Calu3 (cell line): ENCODE data around the gene MEN1. TPM values are rescaled to one million over a fixed set of nuclear protein-coding genes. Genes with fewer than 3 reads are reported as not detected.

ENCODE experiments used
- BruUV-seq: library from RNA; stranded (reverse); fragments of 400-500 nt; replicated peaks from 2 replicates; lab custom pipeline; 2021; lab: Mats Ljungman, UMichigan
- CTCF ChIA-PET: fragments of 300-600 bp; sonication (Branson Sonifier 250); formaldehyde crosslinking; loops from one replicate; lab custom pipeline; 2022; ENCODE audit warnings: antibody characterized with exemption; lab: Charles Lee
- DNase-seq: peaks from one replicate; pipeline ENCODE4 v3.0.0; 2022
- H3K27ac Mint-ChIP-seq: one replicate; pipeline ENCODE4 v1.8.0; 2022; ENCODE audit warnings: mixed read lengths; ENCODE audit not compliant: unreplicated experiment
- H3K27me3 Mint-ChIP-seq: one replicate; pipeline ENCODE4 v1.8.0; 2022; ENCODE audit warnings: mixed read lengths; ENCODE audit not compliant: unreplicated experiment
- H3K36me3 Mint-ChIP-seq: one replicate; pipeline ENCODE4 v1.8.0; 2022; ENCODE audit warnings: mild to moderate bottlenecking, moderate library complexity, mixed read lengths; ENCODE audit not compliant: insufficient read depth, unreplicated experiment
- H3K4me1 Mint-ChIP-seq: one replicate; pipeline ENCODE4 v1.8.0; 2022; ENCODE audit warnings: mild to moderate bottlenecking, low read depth, mixed read lengths; ENCODE audit not compliant: unreplicated experiment
- H3K4me3 Mint-ChIP-seq: one replicate; pipeline ENCODE4 v1.8.0; 2022; ENCODE audit warnings: mild to moderate bottlenecking, low read depth, moderate library complexity, mixed read lengths; ENCODE audit not compliant: unreplicated experiment
- H3K9me3 Mint-ChIP-seq: one replicate; pipeline ENCODE4 v1.8.0; 2022; ENCODE audit warnings: low read depth, mixed read lengths; ENCODE audit not compliant: unreplicated experiment
- CTCF ChIP-seq: fragments of 200-600 bp; IDR thresholded peaks from one replicate; pipeline ENCODE4 v1.8.0; 2022; ENCODE audit warnings: antibody characterized with exemption; ENCODE audit not compliant: unreplicated experiment
- intact Hi-C: fragments of 100-400 bp; cut with micrococcal nuclease; formaldehyde crosslinking; loops from one replicate; pipeline ENCODE4 v1.10.0; 2022; ENCODE audit not compliant: unreplicated experiment
- total RNA-seq: library from RNA; stranded (reverse); gene quantifications from 2 replicates; pipeline ENCODE4 v1.2.3, GENCODE V29; 2022

The MEN1 gene
- total RNA-seq, 1 experiment from 2014 or later: 39.8 TPM

- no peaks in the 10 kb centered on the region for H3K9me3 Mint-ChIP-seq
- DNase-seq: no peak
- peak overlapping the region; percentile 41 for H3K27ac Mint-ChIP-seq
- H3K27me3 Mint-ChIP-seq: no peaks in the 10 kb centered on the region
- H3K36me3 Mint-ChIP-seq: peaks cover 88% of the 10 kb centered on the region
- intact Hi-C loops: no loop called here
- peaks cover 21% of the 10 kb centered on the region for H3K4me1 Mint-ChIP-seq
- BruUV-seq: no TSS peak
- no peak for TF ChIP-seq CTCF
- no peak overlapping the region for H3K4me3 Mint-ChIP-seq
- CTCF ChIA-PET: no interaction called here
Observed at GRCh38 chr11:64765851-64766665, 44.3 kb downstream of the MEN1 start.

- Mint-ChIP-seq H3K36me3 (peaks cover 88% of the 10 kb centered on the region), H3K27ac (no peak overlapping the region), H3K4me3 (no peak overlapping the region), H3K27me3 (no peaks in the 10 kb centered on the region), H3K9me3 (no peaks in the 10 kb centered on the region), H3K4me1 (peaks cover 21% of the 10 kb centered on the region)
- no peak for TF ChIP-seq CTCF
- no peak for DNase-seq
- no TSS peak for BruUV-seq
- intact Hi-C loops: no loop called here
- CTCF ChIA-PET: no interaction called here
Observed at GRCh38 chr11:64765291-64765850, 45.0 kb downstream of the MEN1 start.

- Mint-ChIP-seq H3K4me1 (peaks cover 21% of the 10 kb centered on the region), H3K4me3 (no peak overlapping the region), H3K36me3 (peaks cover 89% of the 10 kb centered on the region), H3K27me3 (no peaks in the 10 kb centered on the region), H3K27ac (no peak overlapping the region), H3K9me3 (no peaks in the 10 kb centered on the region)
- DNase-seq: no peak
- CTCF ChIA-PET: no interaction called here
- TF ChIP-seq CTCF: no peak
- BruUV-seq: TSS peak; percentile 21
- intact Hi-C loops: no loop called here
Observed at GRCh38 chr11:64764753-64765152, 45.6 kb downstream of the MEN1 start.

- CTCF ChIA-PET: no interaction called here
- DNase-seq: no peak
- Mint-ChIP-seq H3K36me3 (peaks cover 87% of the 10 kb centered on the region), H3K4me3 (no peak overlapping the region), H3K27ac (no peak overlapping the region), H3K4me1 (peaks cover 21% of the 10 kb centered on the region), H3K9me3 (no peaks in the 10 kb centered on the region), H3K27me3 (no peaks in the 10 kb centered on the region)
- no peak for TF ChIP-seq CTCF
- BruUV-seq: no TSS peak
- intact Hi-C loops: no loop called here
Observed at GRCh38 chr11:64764040-64764611, 46.2 kb downstream of the MEN1 start.
